ENCODE results near the gene NFS1. TPM values are rescaled to one million over a fixed set of nuclear protein-coding genes. Genes with fewer than 3 reads are reported as not detected.
"Not testable (repeated sequence)": the region's sequence is repeated elsewhere in the genome, so short reads cannot be mapped to it uniquely, and the experiment has no call there.

The NFS1 gene
- total and polyA plus RNA-seq, 2 of the 4 experiments (the other 2 are of a cell fraction), result 16.5 to 35.6 TPM

GRCh38 chr20:35718321-35718720, 19.2 kb upstream of the NFS1 start:
- dilution Hi-C loops (cut with HindIII; ENCODE audit: low sequenced_read_pairs, unreplicated experiment); H3K9ac ChIP-seq (ENCODE audit: low read depth, low read length); H2BK120ac ChIP-seq (ENCODE audit: low read depth, low read length); DNase-seq; H3K18ac ChIP-seq (ENCODE audit: low read depth, low read length); BruUV-seq (replicated peaks); H2AK9ac ChIP-seq (replicated peaks; ENCODE audit: low read depth, low read length, poor library complexity); H3K9me3 ChIP-seq (ENCODE audit: control insufficient read depth, insufficient read depth, low read length); H3K4me2 ChIP-seq (ENCODE audit: low read depth, low read length); H3K27me3 ChIP-seq (ENCODE audit: control insufficient read depth, insufficient read depth, low read length); H3K4ac ChIP-seq (ENCODE audit: low read depth, low read length); H4K5ac ChIP-seq (ENCODE audit: low read depth, low read length); H2AFZ ChIP-seq (replicated peaks; ENCODE audit: low read length, poor library complexity); H3K23ac ChIP-seq (ENCODE audit: low read depth, low read length); H2BK20ac ChIP-seq (ENCODE audit: low read depth, low read length); H3K4me3 ChIP-seq (ENCODE audit: insufficient read depth, low read depth, low read length); H4K91ac ChIP-seq (ENCODE audit: insufficient read depth, low read depth, low read length); H3K14ac ChIP-seq (replicated peaks; ENCODE audit: low read depth, low read length); H3K56ac ChIP-seq (ENCODE audit: extremely low read depth, insufficient read depth, low read length); H3K27ac ChIP-seq (ENCODE audit: insufficient read depth, low read length); H2BK15ac ChIP-seq (ENCODE audit: low read depth, low read length); H4K8ac ChIP-seq (ENCODE audit: low read depth in 2 of 2, low read length in 2 of 2); H2AK5ac ChIP-seq (ENCODE audit: low read depth, low read length); intact Hi-C loops (cut with micrococcal nuclease); in situ Hi-C loops (cut with MboI; ENCODE audit: low sequenced_read_pairs); H3K4me1 ChIP-seq (ENCODE audit: control insufficient read depth, insufficient read depth, low read length): not testable (repeated sequence)
- WGBS, 2 experiments (ENCODE audit: extremely low coverage in 2 of 2, insufficient read length in 1 of 2), result no CpG with 5 or more reads among the region's 8 CpGs
- H2BK5ac ChIP-seq (ENCODE audit: low read depth, low read length, poor library complexity, severe bottlenecking), result peak overlapping the region; percentile 2
- CTCF ChIA-PET, result interaction anchor here (1.4 kb wide), 1 partner anchor 16 kb away, joined by 3 read pairs; no protein-coding TSS in a partner anchor
- H4K20me1 ChIP-seq (ENCODE audit: insufficient read depth, low read length), result peaks cover 95% of the 10 kb centered on the region
- peaks cover 33 to 73% of the 10 kb centered on the region in 2 experiments for H3K79me1 ChIP-seq (ENCODE audit: low read depth in 1 of 2, low read length in 2 of 2)
- peak; percentile 36 for ATAC-seq (ENCODE audit: low read depth)
- H3K9me1 ChIP-seq (ENCODE audit: insufficient read depth, low read length), result peaks cover 11% of the 10 kb centered on the region
- peaks cover 82% of the 10 kb centered on the region for H3K36me3 ChIP-seq (ENCODE audit: control insufficient read depth, insufficient read depth, low read length)
- POLR2A ChIA-PET (ENCODE audit: unreplicated experiment), result interaction anchor here (0.6 kb wide), 1 partner anchor 18 kb away, joined by 3 read pairs; no protein-coding TSS in a partner anchor
